Measurements from ENCODE around the gene CLOCK.
A peak's percentile ranks its signal among the peaks of the same experiment; 100 is the strongest.

CLOCK gene

DNA sequence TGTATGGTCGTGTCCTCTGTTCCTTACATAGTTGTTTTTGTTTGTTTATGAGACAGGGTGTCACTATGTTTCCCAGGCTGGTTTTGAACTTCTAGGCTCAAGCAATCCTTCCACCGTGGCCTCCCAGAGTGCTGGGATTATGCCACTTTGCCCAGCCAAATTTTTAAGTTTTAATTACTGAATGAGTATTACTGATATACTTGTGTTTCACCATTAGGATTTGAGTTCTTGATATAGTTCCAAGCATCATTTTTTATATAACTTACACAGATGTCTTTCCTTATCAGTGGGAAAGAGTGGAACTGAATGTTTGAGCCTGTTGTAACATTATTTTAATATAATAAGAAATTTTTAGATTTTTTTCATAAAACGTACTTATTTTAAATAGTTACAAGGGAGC, 130.5 kb downstream of the CLOCK start:
- no peak for DNase-seq (ENCODE audit: low read depth in 1 of 2, low spot score in 1 of 2)

DNA sequence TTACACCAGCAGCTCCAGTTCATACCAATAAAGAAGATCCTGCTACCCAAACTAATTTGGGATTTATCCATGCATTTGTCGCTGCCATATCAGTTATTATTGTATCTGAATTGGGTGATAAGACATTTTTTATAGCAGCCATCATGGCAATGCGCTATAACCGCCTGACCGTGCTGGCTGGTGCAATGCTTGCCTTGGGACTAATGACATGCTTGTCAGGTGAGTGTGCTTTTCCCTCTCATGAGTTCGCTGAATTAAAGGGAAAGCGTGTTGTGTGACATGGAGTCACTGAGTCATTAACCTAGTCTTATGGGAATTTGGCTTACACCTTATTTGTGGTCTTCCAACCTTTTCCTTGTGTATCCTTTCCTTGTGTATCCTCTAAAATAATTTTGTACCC, 135.1 kb downstream of the CLOCK start:
- DNase-seq (ENCODE audit: low read depth in 1 of 2, low spot score in 1 of 2), result no peak

DNA sequence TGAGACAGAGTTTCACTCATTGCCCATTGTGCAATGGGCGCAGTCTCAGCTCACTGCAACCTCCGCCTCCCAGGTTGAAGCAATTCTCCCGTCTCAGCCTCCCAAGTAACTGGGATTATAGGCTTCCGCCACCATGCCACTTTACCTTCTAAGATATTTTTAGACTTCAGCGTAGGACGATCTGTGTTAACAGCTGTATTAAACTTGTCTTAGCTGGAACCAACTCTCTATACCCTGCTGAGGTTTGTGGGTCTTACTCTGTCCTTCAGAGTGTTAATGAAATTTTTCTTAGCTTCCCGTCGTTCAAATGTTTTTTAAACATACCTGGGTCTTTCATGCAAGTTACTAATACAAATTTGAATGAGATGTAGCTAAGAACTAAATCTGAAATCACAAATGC, 136.3 kb downstream of the CLOCK start:
- no peak for DNase-seq (ENCODE audit: low read depth in 1 of 2, low spot score in 1 of 2)

DNA sequence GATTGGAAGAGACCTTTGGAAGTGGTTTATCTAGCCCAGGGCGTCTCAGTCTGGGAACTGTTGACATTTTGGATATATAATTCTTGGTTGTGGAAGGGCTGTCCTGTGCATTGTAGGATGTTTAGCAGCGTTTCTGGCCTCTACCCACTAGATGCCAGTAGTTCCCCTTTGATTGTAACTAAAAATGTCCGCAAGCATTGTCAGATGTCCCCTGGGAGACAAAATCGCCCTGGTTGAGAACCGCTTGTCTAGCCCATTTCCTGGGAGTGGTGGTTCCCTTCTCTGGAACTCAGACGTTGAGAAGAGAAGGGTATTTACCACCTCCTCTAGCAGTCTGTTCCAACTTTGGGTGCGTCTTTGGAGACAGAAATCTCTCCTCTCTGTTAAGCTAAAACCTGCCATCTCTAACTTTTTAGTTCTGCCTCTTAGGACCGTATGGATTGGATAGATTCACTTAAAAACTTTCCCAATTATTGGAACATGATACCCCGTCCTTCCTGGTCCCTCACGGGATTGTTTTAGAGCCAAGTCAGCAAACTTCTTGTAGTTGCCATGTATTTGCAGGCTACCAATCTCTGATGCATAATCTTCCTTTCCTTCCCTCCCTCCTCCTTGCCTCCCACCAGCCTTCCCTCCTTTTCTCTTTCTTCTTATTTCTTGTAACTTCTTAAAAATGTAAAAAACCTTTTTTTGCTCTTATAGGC, 137.1 kb downstream of the CLOCK start:
- no peak for DNase-seq (ENCODE audit: low read depth in 1 of 2, low spot score in 1 of 2)

DNA sequence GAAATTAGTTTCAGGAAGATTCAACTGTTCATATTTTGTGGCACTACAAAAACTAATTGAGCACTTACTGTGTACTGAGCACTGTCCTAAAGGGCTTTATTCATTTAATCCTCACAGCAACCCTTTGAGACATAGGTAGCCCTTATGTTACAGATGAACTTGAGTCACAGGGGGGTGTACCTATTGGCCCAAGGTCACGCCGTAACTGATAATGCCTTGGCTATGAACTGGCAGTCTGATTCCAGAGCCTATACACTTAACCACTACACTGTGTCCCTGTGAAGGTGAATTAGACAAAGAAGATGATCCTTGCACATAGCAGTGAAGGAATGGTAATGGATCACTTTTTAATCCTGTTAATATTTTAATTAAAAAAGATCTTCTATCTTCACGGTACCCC, 138.9 kb downstream of the CLOCK start:
- DNase-seq (ENCODE audit: low read depth in 1 of 2, low spot score in 1 of 2), result no peak

DNA sequence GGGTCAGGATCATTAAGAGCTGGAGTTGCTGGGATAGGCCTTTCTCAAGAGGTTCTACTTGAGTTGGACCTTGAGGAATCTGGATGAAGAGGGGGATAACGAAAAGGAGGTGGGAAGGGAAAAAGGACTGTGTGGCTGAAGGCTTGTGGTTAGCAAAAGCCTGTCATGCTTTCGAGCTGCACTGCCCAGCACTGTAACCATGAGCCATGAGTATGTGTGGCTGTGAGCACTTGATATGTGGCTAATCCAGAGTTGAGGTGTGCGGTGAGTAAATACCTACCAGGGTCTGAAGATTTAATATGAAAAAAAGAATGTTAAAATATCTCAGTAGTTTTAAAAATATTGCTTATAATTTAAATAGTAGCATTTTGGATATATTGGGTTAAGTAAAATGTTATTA, 139.6 kb downstream of the CLOCK start:
- no peak for DNase-seq (ENCODE audit: low read depth in 1 of 2, low spot score in 1 of 2)

GRCh38 chr4:55406545-55406944, 140.2 kb downstream of the CLOCK start:
- DNase-seq (ENCODE audit: low read depth in 1 of 2, low spot score in 1 of 2), result no peak

DNA sequence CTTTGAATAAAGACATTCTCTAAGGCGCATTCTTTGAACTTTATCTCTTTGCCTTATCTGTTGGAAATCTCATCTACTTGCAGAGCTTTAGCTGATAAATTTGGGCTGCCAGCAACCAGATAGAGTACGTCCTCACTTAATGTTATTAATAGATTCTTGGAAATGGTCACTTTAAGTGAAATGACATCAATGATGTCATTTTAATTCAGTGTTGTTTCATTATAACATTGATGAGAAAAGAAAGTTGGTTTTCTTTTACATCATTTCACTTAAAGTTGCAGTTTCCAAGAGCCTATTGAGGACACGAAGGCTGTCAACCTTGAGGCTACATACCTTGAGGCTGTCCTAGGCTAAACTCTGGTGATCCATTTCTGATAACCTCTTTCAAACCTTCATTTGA, 141.6 kb downstream of the CLOCK start:
- no peak for DNase-seq (ENCODE audit: low read depth in 1 of 2, low spot score in 1 of 2)

- no peak for DNase-seq (ENCODE audit: low read depth in 1 of 2, low spot score in 1 of 2)
Measured at GRCh38 chr4:55399581-55399980, 147.1 kb downstream of the CLOCK start.

DNA sequence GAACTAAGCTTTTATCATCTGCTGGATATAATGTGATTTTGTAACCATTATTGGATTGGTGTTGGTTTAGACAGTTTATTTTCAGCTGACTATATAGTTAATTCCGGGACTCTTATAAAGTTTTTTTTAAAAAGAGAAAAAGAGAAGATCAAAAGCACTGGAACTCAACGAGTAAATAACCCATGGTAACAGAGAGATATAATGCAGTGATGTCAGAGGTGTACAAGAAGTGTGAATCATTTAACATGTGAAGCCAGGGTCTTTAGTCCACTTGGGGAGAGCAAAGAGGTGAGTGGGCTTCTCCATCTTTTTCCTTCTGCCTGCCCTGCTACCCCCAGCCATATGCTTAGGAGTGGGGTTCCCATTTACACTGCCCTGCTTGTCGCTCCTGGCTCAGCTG, 147.7 kb downstream of the CLOCK start:
- no peak for DNase-seq (ENCODE audit: low read depth in 1 of 2, low spot score in 1 of 2)

DNA sequence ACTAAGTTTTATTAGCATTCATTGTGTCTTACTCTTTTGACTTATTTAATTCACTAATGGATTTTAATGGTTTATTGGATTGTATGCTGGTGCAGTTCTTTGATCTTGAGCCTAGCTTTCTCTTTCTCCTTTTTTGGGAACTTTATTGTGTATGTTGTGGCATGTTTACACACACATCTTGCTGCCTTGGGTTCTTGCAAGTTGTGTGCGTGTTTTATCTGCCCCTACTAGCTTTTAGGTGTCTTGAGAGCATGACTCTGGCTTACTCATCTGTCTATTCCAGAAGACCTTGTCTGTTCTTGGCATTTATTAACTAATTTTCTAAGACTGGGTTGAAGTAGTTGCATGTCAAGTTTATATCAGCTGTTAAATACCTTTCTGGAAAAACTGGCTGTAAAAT, 148.2 kb downstream of the CLOCK start:
- DNase-seq (ENCODE audit: low read depth in 1 of 2, low spot score in 1 of 2), result no peak

GRCh38 chr4:55397520-55398321, 149.0 kb downstream of the CLOCK start:
- DNase-seq (ENCODE audit: low read depth in 1 of 2, low spot score in 1 of 2), result no peak

- no peak for DNase-seq (ENCODE audit: low read depth in 1 of 2, low spot score in 1 of 2)
Measured at GRCh38 chr4:55397126-55397436, 149.6 kb downstream of the CLOCK start.

DNA sequence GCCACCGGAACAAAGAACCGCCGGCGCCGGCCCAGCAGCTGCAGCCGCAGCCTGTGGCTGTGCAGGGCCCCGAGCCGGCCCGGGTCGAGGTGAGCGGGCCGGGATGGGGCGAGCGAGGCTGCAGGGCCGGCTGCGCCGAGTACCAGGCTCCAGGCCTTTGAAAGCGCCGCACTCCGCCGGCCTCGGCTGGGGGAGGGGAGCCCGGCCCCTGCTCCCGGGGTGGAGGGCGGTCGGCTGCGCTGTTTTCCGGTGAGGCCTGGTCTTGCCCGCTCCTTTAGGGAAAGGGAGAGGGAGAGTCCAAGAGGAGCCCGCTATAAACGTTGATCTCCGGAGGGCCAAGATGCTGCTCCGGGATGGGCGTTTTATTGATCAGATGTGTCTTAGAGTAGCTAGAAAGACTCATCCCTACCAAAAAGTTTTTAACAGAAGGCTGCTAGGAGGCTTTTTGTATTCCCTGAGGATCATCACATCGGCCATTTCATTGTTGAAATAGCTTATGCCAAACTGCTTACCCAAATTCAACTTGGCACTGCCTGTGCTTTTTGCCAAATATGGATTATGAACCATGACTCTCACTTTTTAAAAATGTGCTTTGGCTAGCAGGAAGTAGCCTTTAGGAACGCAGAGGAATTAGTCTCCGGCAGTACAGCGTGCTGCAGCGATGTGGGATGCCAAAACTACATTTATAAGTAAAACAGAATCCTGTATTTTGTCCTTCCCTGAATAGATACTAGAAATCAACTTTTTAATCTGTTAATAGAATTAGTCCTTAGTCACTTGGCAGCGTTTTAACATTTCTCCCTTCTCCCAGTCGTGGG, 150.2 kb downstream of the CLOCK start:
- DNase-seq (ENCODE audit: low read depth in 1 of 2, low spot score in 1 of 2), result peak in 1 of 2 donors; percentile 18

- peak; percentile 70 to 84 for DNase-seq (ENCODE audit: low read depth in 1 of 2, low spot score in 1 of 2)
Measured at GRCh38 chr4:55395529-55396307, 151.0 kb downstream of the CLOCK start, which contains the start of gene TMEM165. Gene TMEM165 (plus strand): TSS chr4:55395957. CDS start chr4:55396190, 233 bp downstream.

GRCh38 chr4:55395218-55395528, 151.5 kb downstream of the CLOCK start:
- no peak for DNase-seq (ENCODE audit: low read depth in 1 of 2, low spot score in 1 of 2)

DNA sequence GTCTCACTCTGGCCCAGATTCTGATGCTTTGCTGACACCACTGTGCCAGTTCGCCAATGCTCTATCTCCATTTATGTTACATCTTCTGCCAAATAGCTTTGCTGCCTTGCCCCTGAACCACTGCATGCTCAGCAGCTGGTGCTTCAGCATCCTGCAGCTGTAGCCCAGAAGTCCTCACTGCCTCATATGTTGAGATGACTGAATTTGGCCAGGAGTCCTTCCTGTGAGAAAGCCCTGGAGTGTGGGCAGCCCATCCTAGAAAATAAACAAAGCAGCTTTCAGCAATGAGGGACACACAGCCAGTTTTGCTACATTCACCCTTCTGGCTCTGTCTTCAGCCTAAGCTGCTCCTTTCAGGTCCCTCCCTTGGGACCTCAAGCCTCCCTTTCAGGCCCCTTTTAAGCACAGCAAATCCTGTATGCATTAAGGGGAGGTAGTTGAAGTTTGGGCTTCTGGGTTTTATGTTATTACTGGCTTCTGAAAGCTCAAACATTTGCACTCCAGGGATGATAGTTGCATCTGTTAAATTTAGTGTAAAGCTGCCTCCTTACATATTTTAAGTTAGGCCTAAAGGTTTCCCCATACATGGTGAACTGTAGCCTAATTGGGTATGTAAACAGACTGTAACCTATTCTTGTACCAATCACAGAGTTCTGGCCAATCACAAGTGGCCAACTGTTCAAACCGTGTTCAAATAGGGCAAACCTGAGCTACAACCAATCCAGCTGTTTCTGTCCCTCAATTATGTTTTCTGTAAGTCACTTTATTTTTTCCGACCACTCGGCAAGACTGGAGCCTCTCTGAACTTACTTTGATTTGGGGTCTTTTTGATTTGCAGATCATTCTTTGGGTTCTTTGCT, 153.0 kb downstream of the CLOCK start:
- DNase-seq (ENCODE audit: low read depth in 1 of 2, low spot score in 1 of 2), result no peak

DNA sequence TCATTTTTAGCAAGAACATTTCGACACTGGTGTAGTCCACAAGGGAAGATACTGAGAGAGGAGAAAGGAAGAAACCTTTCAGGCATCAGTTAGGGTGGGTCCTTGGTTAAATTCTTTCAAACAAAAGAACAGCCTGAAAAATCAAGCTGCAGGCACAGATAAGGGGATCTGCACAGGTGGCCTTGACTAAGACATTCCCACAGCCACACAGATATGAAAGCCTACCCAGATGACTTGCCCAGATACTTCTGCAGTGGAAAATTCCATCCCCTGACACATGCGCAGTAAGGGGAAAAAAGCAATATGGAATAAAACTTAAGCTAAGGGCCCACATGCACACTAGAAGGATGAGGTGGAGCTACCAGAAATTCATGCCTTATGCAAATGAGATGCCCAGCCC, 159.9 kb downstream of the CLOCK start:
- DNase-seq (ENCODE audit: low read depth in 1 of 2, low spot score in 1 of 2), result no peak

- DNase-seq (ENCODE audit: low read depth in 1 of 2, low spot score in 1 of 2), result no peak
Measured at GRCh38 chr4:55386073-55386472, 160.6 kb downstream of the CLOCK start.

DNA sequence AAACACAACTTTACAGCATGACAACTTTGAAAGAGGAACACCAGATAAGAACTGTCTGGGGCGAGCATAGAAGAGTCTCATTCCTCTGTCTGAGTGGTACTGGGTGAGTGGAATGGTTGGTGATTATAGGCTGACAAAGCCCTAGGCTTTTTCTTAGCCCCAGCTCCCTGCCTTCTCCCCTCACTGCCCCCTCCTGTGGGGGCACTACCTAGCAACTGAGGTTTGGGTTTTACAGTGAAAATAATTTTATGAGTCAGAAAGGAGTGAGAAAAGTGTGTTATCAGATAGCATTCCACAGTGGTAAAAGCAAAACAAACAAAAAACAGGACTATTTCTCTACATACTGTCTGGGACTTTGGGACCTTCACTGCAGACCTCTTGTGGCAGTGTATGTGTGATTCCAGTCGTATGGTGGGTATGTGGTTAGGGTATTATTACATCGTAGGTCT, 161.5 kb downstream of the CLOCK start:
- DNase-seq (ENCODE audit: low read depth in 1 of 2, low spot score in 1 of 2), result no peak
